GM12892 (cell line): Measurements from ENCODE around the gene APOC3.

Experiments used
- POLR2A ChIP-seq: IDR thresholded peaks from 2 replicates; pipeline ENCODE4 v1.6.1; 2011; ENCODE audit warnings: low read depth, low read length, control low read depth
- POLR2AphosphoS5 ChIP-seq: IDR thresholded peaks from 2 replicates; pipeline ENCODE4 v1.6.1; 2011; ENCODE audit warnings: low read depth, low read length, control low read depth
- TAF1 ChIP-seq: IDR thresholded peaks from 2 replicates; pipeline ENCODE4 v1.6.1; 2011; ENCODE audit warnings: low read depth, mild to moderate bottlenecking, control low read depth, low read length, borderline replicate concordance

DNA sequence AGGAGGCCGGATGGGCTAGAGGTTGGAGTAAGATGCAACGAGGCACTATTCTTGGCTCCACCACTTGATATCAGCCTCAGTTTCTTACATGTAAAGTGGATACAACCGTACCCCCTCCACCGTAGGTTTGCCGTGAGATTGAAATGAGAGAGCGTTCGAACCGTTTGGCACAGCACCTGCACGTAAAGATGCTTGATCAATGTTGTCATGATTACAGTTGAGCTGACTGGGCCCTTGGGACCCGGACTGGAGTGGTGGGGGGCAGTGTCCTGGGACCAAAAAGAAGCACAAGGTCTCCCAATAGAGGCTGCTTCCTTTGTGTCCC is 3.7 kb downstream of the APOC3 start:
- TF ChIP-seq POLR2AphosphoS5 (no peak), POLR2A (no peak), TAF1 (no peak)
